ENCODE data around the gene CYB5A. TPM values are rescaled to one million over a fixed set of nuclear protein-coding genes. Genes with fewer than 3 reads are reported as not detected.

Gene CYB5A
- total RNA-seq, 1 experiment from 2014 or later, result 143 TPM

DNA sequence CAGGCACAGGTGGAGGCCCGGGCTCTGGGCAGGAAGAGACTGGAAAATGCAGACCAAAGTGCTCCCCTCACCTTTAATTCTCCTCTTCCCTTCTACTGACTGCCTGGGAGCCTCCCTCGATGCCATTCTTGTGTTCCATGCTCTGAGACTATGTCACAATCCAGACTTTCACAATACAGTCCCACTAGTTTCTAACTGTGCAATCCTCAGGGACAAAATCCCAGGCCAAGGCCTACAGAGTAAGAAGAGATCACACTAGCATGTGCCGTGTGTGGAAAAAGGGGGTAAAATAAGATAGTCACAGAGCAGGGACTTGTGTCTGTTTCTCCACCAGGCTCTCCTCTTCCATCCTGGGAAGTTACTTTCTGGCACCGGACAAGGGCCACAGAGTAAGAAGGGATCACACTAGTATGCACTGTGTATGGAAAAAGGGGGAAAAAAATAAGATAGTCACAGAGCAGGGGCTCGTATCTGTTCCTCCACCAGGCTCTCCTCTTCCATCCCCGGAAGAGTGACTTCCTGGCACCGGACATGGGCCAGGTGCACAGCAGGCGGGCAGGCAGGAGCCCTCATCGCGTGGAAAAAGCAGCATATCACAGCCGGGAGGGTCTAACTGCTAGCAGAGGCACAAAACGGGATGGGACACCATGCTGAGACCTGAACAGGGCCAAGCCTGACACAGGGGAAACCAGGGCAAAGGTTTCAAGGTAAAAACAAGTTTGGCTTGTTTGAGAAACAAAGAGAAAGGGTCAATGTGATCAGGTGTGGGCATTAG, 9.6 kb downstream of the CYB5A start:
- DNase-seq, result peak; percentile 17
- no TSS peak for BruUV-seq (replicated peaks)
- no peaks in the 10 kb centered on the region for H3K9me3 Mint-ChIP-seq (ENCODE audit: low read depth, unreplicated experiment)
- CTCF ChIA-PET, result no interaction called here
- intact Hi-C loops (cut with micrococcal nuclease; ENCODE audit: unreplicated experiment), result no loop called here
- TF ChIP-seq, protein P1, sequence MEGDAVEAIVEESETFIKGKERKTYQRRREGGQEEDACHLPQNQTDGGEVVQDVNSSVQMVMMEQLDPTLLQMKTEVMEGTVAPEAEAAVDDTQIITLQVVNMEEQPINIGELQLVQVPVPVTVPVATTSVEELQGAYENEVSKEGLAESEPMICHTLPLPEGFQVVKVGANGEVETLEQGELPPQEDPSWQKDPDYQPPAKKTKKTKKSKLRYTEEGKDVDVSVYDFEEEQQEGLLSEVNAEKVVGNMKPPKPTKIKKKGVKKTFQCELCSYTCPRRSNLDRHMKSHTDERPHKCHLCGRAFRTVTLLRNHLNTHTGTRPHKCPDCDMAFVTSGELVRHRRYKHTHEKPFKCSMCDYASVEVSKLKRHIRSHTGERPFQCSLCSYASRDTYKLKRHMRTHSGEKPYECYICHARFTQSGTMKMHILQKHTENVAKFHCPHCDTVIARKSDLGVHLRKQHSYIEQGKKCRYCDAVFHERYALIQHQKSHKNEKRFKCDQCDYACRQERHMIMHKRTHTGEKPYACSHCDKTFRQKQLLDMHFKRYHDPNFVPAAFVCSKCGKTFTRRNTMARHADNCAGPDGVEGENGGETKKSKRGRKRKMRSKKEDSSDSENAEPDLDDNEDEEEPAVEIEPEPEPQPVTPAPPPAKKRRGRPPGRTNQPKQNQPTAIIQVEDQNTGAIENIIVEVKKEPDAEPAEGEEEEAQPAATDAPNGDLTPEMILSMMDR (IDR thresholded peaks at IDR 0.05; ENCODE audit: unreplicated experiment), result no peak
- H3K27ac Mint-ChIP-seq (ENCODE audit: unreplicated experiment), result peak overlapping the region; percentile 74
- peak overlapping the region; percentile 66 for H3K4me3 Mint-ChIP-seq (ENCODE audit: low read depth, unreplicated experiment)
- H3K4me1 Mint-ChIP-seq (ENCODE audit: low read depth, unreplicated experiment), result peaks cover 54% of the 10 kb centered on the region
- peaks cover 24% of the 10 kb centered on the region for H3K36me3 Mint-ChIP-seq (ENCODE audit: insufficient read depth, unreplicated experiment)
- H3K27me3 Mint-ChIP-seq (ENCODE audit: unreplicated experiment), result no peaks in the 10 kb centered on the region

- Mint-ChIP-seq H3K9me3 (ENCODE audit: low read depth, unreplicated experiment) (no peaks in the 10 kb centered on the region), H3K27me3 (ENCODE audit: unreplicated experiment) (no peaks in the 10 kb centered on the region), H3K36me3 (ENCODE audit: insufficient read depth, unreplicated experiment) (peaks cover 24% of the 10 kb centered on the region), H3K4me3 (ENCODE audit: low read depth, unreplicated experiment) (peak overlapping the region; percentile 66), H3K4me1 (ENCODE audit: low read depth, unreplicated experiment) (peaks cover 54% of the 10 kb centered on the region), H3K27ac (ENCODE audit: unreplicated experiment) (peak overlapping the region; percentile 74)
- TF ChIP-seq, protein P1 (IDR thresholded peaks at IDR 0.05; ENCODE audit: unreplicated experiment), result no peak
- intact Hi-C loops (cut with micrococcal nuclease; ENCODE audit: unreplicated experiment), result no loop called here
- CTCF ChIA-PET, result no interaction called here
- BruUV-seq (replicated peaks), result no TSS peak
- no peak for DNase-seq
These were observed 10.5 kb downstream of the CYB5A start for GRCh38 chr18:74281011-74281979.

GRCh38 chr18:74278983-74279382, 12.8 kb downstream of the CYB5A start:
- no peaks in the 10 kb centered on the region for H3K9me3 Mint-ChIP-seq (ENCODE audit: low read depth, unreplicated experiment)
- no peak overlapping the region for H3K27ac Mint-ChIP-seq (ENCODE audit: unreplicated experiment)
- H3K4me1 Mint-ChIP-seq (ENCODE audit: low read depth, unreplicated experiment), result peaks cover 43% of the 10 kb centered on the region
- H3K4me3 Mint-ChIP-seq (ENCODE audit: low read depth, unreplicated experiment), result no peak overlapping the region
- intact Hi-C loops (cut with micrococcal nuclease; ENCODE audit: unreplicated experiment), result no loop called here
- TF ChIP-seq, protein P1 (IDR thresholded peaks at IDR 0.05; ENCODE audit: unreplicated experiment), result no peak
- peaks cover 24% of the 10 kb centered on the region for H3K36me3 Mint-ChIP-seq (ENCODE audit: insufficient read depth, unreplicated experiment)
- no peak for DNase-seq
- no TSS peak for BruUV-seq (replicated peaks)
- CTCF ChIA-PET, result no interaction called here
- no peaks in the 10 kb centered on the region for H3K27me3 Mint-ChIP-seq (ENCODE audit: unreplicated experiment)

DNA sequence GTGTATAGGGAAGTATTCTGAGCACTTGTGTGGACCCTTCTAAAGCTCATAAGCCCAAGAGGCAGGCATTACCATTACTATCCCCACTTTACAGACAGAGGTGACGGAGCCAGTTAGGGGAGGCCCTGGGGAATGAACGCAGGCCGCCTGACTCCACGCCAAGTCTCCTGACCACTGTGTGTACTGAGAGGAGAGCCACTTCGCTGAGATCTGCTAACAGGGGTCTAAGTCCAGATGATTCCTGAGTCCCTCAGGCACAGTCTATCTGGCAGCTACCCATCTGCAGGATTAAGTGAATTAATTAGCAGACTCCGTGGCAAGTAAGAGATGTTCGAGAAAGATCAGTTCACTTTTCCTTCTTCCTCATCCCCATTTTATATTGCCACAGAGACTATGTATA, 13.7 kb downstream of the CYB5A start:
- no peak for DNase-seq
- Mint-ChIP-seq H3K36me3 (ENCODE audit: insufficient read depth, unreplicated experiment) (peaks cover 24% of the 10 kb centered on the region), H3K9me3 (ENCODE audit: low read depth, unreplicated experiment) (no peaks in the 10 kb centered on the region), H3K4me3 (ENCODE audit: low read depth, unreplicated experiment) (no peak overlapping the region), H3K27me3 (ENCODE audit: unreplicated experiment) (no peaks in the 10 kb centered on the region), H3K27ac (ENCODE audit: unreplicated experiment) (no peak overlapping the region), H3K4me1 (ENCODE audit: low read depth, unreplicated experiment) (peaks cover 33% of the 10 kb centered on the region)
- BruUV-seq (replicated peaks), result no TSS peak
- intact Hi-C loops (cut with micrococcal nuclease; ENCODE audit: unreplicated experiment), result no loop called here
- CTCF ChIA-PET, result no interaction called here
- TF ChIP-seq, protein P1 (IDR thresholded peaks at IDR 0.05; ENCODE audit: unreplicated experiment), result no peak
